T-helper 22 cell (primary cell): ENCODE data around the gene TOM1L1.

Source experiments
- DNase-seq: peaks from one replicate; pipeline ENCODE4 v3.0.0-alpha.2; 2020; ENCODE audit warnings: low read depth

The TOM1L1 gene

GRCh38 chr17:54992797-54993639 is 92.4 kb downstream of the TOM1L1 start:
- DNase-seq: no peak

GRCh38 chr17:54996441-54996840 is 95.8 kb downstream of the TOM1L1 start:
- no peak for DNase-seq

GRCh38 chr17:55002458-55002857 is 101.8 kb downstream of the TOM1L1 start:
- no peak for DNase-seq

DNA sequence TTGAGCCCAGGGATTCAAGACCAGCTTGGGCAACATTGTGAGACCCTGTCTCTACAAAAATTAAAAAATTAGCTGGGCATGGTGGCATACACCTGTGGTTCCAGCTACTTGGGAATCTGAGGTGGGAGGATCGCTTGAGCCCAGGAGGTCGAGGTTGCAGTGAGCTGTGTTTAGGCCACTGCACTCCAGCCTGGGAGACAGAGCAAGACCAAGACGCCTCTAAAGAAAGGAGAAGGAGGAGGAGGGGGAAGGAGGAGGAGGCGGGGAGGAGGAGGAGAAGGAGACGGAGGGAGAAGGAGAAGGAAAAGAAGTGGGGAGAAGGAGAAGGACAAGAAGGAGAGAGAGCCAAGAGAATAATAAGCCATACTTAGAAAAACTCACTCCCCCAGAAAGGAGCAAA is 103.8 kb downstream of the TOM1L1 start:
- no peak for DNase-seq

DNA sequence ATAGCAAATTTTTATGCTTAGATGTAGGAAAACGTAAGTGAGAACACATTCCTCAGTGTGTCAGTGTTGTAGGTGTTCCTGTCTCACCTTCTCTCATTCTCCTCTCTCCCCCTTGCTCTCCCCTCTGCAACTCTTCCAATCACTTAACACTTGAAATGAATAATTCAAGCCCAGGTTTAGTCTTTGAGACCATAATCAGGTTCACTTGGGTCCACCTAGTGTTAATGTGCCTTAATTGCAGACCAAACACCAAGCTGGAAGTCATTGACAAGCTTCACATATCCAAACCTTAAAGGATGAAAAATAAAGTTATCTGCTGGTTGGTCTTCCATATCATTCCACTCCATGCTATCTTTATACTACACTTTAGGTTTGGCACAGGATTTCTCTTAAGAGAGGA is 104.9 kb downstream of the TOM1L1 start:
- DNase-seq: no peak
